WTC11 (cell line): ENCODE measurements around the gene TRIM5. TPM values are rescaled to one million over a fixed set of nuclear protein-coding genes. Genes with fewer than 3 reads are reported as not detected.

Experiments used
- ATAC-seq: fragments of 200-7000 bp; cut with Tn5 transposase; 2 replicates; pipeline ENCODE4 v1.10.0; 2021; ENCODE audit warnings: mild to moderate bottlenecking, moderate library complexity
- CTCF ChIA-PET: fragments of 300-600 bp; sonication (Branson Sonifier 250); formaldehyde crosslinking; loops from one replicate; lab custom pipeline; 2021; ENCODE audit warnings: antibody characterized with exemption; lab: Charles Lee
- POLR2A ChIA-PET: fragments of 350-600 bp; sonication (Branson Sonifier 250); formaldehyde crosslinking; loops from one replicate; lab custom pipeline; 2021; ENCODE audit warnings: antibody characterized with exemption; lab: Charles Lee
- DNase-seq: peaks from one replicate; pipeline ENCODE4 v3.0.0; 2021; ENCODE audit warnings: low spot score
- H3K27ac Mint-ChIP-seq: 2 replicates; pipeline ENCODE4 v1.8.0; 2021; ENCODE audit warnings: mixed read lengths
- H3K27me3 Mint-ChIP-seq: 2 replicates; pipeline ENCODE4 v1.8.0; 2021; ENCODE audit warnings: low read depth, mild to moderate bottlenecking, moderate library complexity, mixed read lengths
- H3K36me3 Mint-ChIP-seq: 2 replicates; pipeline ENCODE4 v1.8.0; 2021; ENCODE audit warnings: mixed read lengths
- H3K4me1 Mint-ChIP-seq: 2 replicates; pipeline ENCODE4 v1.8.0; 2022; ENCODE audit warnings: mixed read lengths
- H3K4me3 Mint-ChIP-seq: 2 replicates; pipeline ENCODE4 v1.8.0; 2021; ENCODE audit warnings: mild to moderate bottlenecking, moderate library complexity, mixed read lengths
- H3K9me3 Mint-ChIP-seq: 2 replicates; pipeline ENCODE4 v1.8.0; 2021; ENCODE audit warnings: mixed read lengths
- CREB1 ChIP-seq: sonication (generic); formaldehyde crosslinking; IDR thresholded peaks from 2 replicates; pipeline ENCODE4 v1.8.0; 2023; ENCODE audit warnings: mild to moderate bottlenecking, missing genetic modification reagents
- CTCF ChIP-seq: fragments of 200-600 bp; IDR thresholded peaks from 2 replicates; pipeline ENCODE4 v1.8.0; 2022; ENCODE audit warnings: antibody characterized with exemption
- E2F4 ChIP-seq: sonication (generic); formaldehyde crosslinking; IDR thresholded peaks from 2 replicates; pipeline ENCODE4 v1.8.1; 2022; ENCODE audit warnings: low read depth, mild to moderate bottlenecking, moderate library complexity, missing genetic modification reagents, borderline replicate concordance
- ELF4 ChIP-seq: sonication (generic); formaldehyde crosslinking; IDR thresholded peaks from 2 replicates; pipeline ENCODE4 v1.8.1; 2022; ENCODE audit warnings: low read depth, mild to moderate bottlenecking, moderate library complexity, missing genetic modification reagents
- ESRRA ChIP-seq: sonication (generic); formaldehyde crosslinking; IDR thresholded peaks from 2 replicates; pipeline ENCODE4 v1.8.1; 2022; ENCODE audit warnings: mild to moderate bottlenecking, missing genetic modification reagents, borderline replicate concordance
- HMGXB4 ChIP-seq: sonication (generic); formaldehyde crosslinking; IDR thresholded peaks from 2 replicates; pipeline ENCODE4 v1.8.1; 2023; ENCODE audit warnings: mild to moderate bottlenecking, moderate library complexity, missing genetic modification reagents
- NR1H2 ChIP-seq: sonication (generic); formaldehyde crosslinking; IDR thresholded peaks from 2 replicates; pipeline ENCODE4 v1.9.0; 2021; ENCODE audit warnings: mild to moderate bottlenecking, moderate library complexity, missing genetic modification reagents
- NR2C2 ChIP-seq: sonication (generic); formaldehyde crosslinking; IDR thresholded peaks from 2 replicates; pipeline ENCODE4 v1.8.0; 2022; ENCODE audit warnings: mild to moderate bottlenecking, missing genetic modification reagents
- SP1 ChIP-seq: sonication (generic); formaldehyde crosslinking; conservative IDR thresholded peaks from 2 replicates; pipeline ENCODE4 v1.8.1; 2022; ENCODE audit warnings: missing genetic modification reagents
- ZBTB43 ChIP-seq: sonication (generic); formaldehyde crosslinking; IDR thresholded peaks from 2 replicates; pipeline ENCODE4 v1.8.1; 2023; ENCODE audit warnings: mild to moderate bottlenecking, missing genetic modification reagents
- ZNF425 ChIP-seq: fragments of 250-450 bp; sonication (Bioruptor Pico); conservative IDR thresholded peaks from 2 replicates; pipeline ENCODE4 v1.9.0; 2021; ENCODE audit warnings: mild to moderate bottlenecking
- ZSCAN18 ChIP-seq: fragments of 250-450 bp; sonication (Bioruptor Pico); IDR thresholded peaks from 2 replicates; pipeline ENCODE4 v2.1.2; 2022; ENCODE audit warnings: mild to moderate bottlenecking, moderate library complexity
- total RNA-seq: library from RNA; stranded (reverse); gene quantifications from 3 replicates; pipeline ENCODE4 v1.2.3, GENCODE V29; 2021
- TF ChIP-seq, protein P1 (sequence below): sonication (generic); formaldehyde crosslinking; IDR thresholded peaks from 2 replicates; pipeline ENCODE4 v1.8.1; 2022; ENCODE audit warnings: missing genetic modification reagents, borderline replicate concordance

The TRIM5 gene
- total RNA-seq, 1 experiment from 2014 or later: 31.8 TPM

DNA sequence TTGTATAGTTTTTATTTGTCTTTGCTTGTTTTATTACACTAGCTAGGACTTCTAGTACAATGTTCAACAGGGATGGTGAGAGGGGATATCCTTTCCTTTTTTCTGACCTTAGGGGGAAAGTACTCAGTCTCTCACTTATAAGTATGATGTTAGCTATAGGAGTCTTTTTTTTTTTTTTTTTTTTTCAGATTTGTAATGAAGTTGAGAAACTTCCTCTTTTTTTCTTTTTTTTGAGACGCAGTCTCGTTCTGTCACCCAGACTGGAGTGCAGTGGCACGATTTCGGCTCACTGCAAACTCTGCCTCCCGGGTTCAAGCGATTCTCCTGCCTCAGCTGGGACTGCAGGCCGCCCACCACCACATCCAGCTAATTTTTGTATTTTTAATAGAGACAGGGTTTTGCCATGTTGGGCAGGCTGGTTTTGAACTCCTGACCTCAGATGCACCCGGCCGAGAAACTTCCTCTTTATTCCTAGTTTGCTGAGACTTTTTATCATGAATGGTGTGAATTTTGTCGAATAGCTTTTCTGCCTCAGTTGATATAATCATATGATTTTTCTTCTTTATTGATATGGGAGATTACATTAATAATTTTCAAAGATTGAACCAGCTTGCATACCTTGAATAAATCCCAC, 15.7 kb upstream of the TRIM5 start (continued):
- TF ChIP-seq HMGXB4 (CRISPR knock-in tag) (no peak), CREB1 (CRISPR knock-in tag) (no peak), NR1H2 (CRISPR knock-in tag) (no peak), ZBTB43 (CRISPR knock-in tag) (no peak), ESRRA (no peak), E2F4 (CRISPR knock-in tag) (no peak), NR2C2 (no peak), SP1 (CRISPR knock-in tag) (no peak)
- TF ChIP-seq, protein P1, sequence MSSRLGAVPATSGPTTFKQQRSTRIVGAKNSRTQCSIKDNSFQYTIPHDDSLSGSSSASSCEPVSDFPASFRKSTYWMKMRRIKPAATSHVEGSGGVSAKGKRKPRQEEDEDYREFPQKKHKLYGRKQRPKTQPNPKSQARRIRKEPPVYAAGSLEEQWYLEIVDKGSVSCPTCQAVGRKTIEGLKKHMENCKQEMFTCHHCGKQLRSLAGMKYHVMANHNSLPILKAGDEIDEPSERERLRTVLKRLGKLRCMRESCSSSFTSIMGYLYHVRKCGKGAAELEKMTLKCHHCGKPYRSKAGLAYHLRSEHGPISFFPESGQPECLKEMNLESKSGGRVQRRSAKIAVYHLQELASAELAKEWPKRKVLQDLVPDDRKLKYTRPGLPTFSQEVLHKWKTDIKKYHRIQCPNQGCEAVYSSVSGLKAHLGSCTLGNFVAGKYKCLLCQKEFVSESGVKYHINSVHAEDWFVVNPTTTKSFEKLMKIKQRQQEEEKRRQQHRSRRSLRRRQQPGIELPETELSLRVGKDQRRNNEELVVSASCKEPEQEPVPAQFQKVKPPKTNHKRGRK (CRISPR knock-in tag): no peak

- no peak overlapping the region for H3K4me3 Mint-ChIP-seq
- H3K27me3 Mint-ChIP-seq: no peaks in the 10 kb centered on the region
- DNase-seq (no peak), ATAC-seq (no peak)
- TF ChIP-seq ELF4 (CRISPR knock-in tag) (no peak), CTCF (no peak), NR2C2 (no peak), ZSCAN18 (no peak), ZNF425 (CRISPR knock-in tag) (no peak)
- H3K9me3 Mint-ChIP-seq: no peaks in the 10 kb centered on the region
- CTCF ChIA-PET: interaction anchor here (1.8 kb wide), 1 partner anchor 14 kb away, joined by 4 read pairs; the partner anchor contains the start of gene TRIM5
- POLR2A ChIA-PET: no interaction called here
- peaks cover 13% of the 10 kb centered on the region for H3K4me1 Mint-ChIP-seq
- H3K36me3 Mint-ChIP-seq: peaks cover 61% of the 10 kb centered on the region
- no peak overlapping the region for H3K27ac Mint-ChIP-seq
Measured at GRCh38 chr11:5698281-5698680, 13.4 kb upstream of the TRIM5 start.
